Eye (tissue), 1 donor: ENCODE data around the gene RAB25.
"Not testable (repeated sequence)": the region's sequence is repeated elsewhere in the genome, so short reads cannot be mapped to it uniquely, and the experiment has no call there.

ENCODE experiments used
- DNase-seq: peaks from one replicate; pipeline ENCODE4 v3.0.0-alpha.2; 2015

RAB25 gene

GRCh38 chr1:156104065-156104810, 43.3 kb downstream of the RAB25 start:
- DNase-seq = peak; percentile 81

- no peak for DNase-seq
Measured at GRCh38 chr1:156104861-156105832, 44.2 kb downstream of the RAB25 start.

DNA sequence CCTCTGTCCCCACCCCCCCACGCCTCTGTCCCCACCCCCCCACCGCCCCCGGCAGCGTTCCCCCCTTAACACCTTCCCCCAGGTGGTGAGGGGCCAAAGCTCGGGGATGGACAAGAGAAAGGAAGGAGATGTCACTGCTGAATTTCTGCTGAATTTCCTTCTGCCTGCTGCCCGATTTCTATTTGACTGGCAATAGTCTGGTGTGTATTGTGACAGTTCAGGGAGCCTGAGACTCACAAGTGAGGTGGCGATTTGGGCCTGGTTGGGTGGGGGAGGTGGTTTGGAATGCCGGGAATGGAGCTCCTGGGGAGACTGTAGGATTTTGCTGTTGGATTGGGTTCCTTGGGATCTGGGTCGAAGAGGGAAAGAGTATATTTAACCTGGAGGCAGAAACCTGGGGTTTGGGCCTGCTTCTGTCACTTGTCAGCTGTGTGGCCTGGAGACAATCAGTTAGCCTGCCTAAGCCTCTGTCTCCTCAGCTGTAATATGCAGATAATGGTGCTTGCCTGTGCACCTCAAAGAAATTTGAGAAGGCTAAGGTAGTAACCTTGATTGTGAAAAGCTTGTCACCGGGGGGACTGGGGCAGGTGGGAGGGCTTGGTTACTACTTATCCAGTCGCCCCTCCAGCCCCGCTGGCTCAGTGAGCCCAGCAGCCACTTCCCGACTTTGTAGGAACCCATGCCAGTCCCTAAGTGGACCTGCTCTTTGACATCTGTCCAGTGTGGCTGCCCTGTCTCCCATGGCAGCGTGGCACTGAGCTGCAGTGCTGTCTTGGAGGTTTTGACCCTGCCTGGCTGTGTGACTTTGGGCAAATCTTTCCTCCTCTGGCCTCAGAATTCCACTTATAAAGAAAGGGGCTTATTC, 45.9 kb downstream of the RAB25 start:
- DNase-seq = peak; percentile 69

DNA sequence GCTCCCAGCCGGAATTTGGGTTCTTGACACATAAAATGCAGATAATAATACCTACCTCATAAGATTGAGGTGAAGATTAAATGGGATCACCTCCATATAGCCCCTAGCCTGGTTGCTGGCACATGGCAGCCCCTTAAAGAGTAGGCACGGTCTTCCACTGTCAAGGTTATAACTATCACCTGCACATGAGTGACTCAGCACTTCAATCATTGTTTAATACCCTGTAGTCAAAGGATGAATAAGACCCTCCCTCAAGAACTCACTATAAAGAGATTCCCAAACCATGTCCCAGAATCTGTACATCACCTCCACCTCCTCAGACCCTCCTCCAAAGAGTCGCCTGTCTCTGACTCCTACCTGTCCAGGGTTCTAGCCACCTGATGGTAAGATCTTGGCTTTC, 47.1 kb downstream of the RAB25 start:
- DNase-seq = no peak

- DNase-seq = no peak
Measured at GRCh38 chr1:156108664-156109241, 47.8 kb downstream of the RAB25 start.

GRCh38 chr1:156110252-156110651, 49.3 kb downstream of the RAB25 start:
- DNase-seq = no peak

- DNase-seq = no peak
Measured at GRCh38 chr1:156111355-156111962, 50.5 kb downstream of the RAB25 start.

DNA sequence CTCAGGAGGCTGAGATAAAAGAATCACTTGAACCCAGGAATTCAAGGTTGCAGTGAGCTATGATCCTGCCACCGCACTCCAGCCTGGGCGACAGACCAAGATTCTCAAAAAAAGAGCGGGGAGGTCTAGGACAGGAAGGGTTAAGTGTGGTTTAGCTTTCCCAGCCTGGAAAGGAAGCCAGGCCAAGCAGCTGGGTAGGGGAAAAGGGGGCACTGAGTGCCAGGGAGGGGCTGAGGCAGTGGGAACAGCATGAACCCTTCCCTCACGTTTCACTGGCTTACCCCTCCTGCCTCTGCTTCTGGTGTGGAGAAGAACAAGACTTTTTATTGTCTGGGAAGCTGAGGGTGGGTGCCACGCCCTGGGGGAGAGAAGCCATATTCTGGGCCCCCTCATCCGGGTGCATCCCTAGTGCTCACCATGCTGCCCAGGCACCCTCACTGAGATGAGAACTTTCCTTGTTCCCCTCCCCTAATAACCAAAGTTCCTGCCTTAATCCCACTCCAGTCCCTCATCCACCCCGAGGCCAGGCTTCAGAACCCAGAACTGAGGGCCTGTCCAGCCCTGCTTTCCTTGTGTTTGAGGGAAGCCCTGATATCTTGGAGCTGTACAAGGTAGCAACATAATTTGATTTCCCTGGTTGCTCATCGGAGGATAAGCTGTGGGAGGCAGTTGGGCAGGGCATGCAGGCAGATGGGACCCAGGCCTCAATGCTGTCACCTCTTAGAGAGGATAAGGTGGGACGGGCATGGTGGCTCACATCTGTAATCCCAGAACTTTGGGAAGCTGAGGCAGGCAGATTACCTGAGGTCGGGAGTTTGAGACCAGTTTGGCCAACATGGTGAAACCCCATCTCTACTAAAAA, 51.5 kb downstream of the RAB25 start:
- no peak for DNase-seq

DNA sequence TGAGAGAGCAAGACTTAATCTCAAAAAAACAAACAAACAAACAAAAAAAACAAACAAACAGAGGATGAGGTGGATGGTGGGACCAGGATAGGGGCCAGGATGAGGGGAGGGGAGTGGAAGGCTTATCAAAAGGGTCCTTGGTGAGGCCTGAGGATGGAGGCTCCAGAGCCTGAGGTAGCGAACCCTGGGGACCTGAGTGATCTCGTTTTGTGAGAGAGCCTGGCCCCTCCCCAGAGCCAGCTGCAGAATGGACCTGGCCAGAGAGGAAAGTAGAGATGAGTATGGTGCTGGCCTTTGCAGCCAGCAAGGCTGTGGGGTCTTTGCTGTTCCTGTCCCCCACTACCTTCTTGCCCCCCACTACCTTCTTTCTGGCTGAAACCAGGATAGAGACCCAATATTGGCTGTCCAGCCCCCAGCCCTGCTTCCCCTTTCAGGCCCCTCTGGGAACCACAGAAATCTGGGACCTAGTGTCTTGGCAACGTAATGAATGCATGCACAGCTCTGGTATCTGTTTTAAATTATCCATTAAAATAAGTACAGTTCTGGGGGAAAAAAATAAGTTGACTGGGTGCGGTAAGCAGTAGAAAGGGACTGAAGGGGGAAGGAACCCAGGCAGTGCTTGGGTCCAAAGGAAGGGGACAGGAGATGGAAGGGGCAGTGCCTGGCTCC, 52.5 kb downstream of the RAB25 start:
- no peak for DNase-seq

DNA sequence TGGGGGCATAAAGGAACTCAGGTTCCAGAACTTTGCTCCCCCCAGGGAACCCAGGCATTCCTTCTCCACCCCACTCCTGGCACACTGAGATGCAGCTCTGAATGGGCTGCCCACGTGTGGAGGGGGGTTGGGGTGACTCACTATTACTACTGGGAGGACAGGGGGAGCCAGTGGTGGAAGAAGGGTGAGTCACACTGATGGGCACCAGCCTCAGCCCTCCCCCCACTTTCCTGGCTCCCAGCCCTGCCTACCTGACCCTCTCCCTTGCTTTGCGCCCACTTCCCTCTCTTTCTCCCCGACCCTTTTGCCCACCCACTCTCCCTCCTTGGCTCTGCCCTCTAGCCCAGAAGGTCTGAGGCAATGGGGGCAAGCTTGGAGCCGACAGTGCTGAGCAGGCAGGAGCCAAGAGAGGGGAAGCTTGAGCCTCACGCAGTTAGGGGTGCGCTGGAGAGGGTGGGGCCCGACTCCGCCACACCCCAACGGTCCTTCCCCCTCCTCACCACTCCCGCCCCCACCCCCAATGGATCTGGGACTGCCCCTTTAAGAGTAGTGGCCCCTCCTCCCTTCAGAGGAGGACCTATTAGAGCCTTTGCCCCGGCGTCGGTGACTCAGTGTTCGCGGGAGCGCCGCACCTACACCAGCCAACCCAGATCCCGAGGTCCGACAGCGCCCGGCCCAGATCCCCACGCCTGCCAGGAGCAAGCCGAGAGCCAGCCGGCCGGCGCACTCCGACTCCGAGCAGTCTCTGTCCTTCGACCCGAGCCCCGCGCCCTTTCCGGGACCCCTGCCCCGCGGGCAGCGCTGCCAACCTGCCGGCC, 53.4 kb downstream of the RAB25 start, which contains the start of gene LMNA:
Gene LMNA, plus strand, starts transcription at position 611 of the 818 bp plus-strand sequence. CDS start 208 bp downstream, outside the sequence.
- DNase-seq = peak; percentile 87

- DNase-seq = peak; percentile 71
Measured at GRCh38 chr1:156114919-156115513, 54.1 kb downstream of the RAB25 start.

DNA sequence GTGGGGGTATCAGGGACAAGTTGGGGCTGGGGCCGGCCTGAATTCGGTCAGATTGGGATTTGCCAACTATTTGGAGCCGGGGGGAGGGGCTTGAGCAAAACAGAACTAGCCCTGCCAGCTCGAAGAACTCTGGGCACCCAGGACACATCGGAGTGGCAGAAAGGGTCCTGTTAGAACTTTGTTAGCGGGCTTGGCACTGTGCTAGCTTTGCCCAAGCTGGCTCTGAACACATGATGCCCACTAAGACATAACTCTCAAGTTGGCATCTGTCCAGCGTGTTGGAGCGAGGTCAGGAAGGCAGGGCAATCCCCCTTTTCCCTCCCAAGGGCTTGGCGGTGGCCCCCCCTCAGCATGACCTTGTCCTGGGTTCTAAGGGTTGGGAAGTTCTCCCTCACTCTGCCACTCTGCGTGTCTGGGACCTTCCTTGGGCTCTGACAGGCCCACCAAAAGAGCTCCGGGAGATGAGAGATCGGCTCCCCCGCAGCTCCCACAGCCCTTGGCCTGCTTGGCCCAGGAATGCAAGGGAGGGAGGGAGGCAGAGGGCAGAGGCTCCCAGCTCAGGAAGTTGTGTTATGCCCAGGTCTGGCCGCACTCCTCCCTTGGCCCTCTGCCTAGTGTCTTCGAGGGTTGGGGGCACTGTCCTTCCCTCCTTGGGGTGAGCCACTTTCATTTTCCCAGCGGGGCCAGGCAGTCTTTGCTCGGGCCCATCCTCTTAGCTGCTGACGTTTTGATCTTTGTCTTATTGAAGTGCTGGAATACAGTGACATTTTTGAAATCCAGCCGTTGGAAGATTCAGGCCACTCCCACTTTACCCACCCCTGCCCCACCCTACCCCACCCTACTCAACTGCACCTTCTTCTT, 54.8 kb downstream of the RAB25 start:
- DNase-seq = peak; percentile 79

GRCh38 chr1:156116731-156117130, 55.8 kb downstream of the RAB25 start:
- DNase-seq = not testable (repeated sequence)

DNA sequence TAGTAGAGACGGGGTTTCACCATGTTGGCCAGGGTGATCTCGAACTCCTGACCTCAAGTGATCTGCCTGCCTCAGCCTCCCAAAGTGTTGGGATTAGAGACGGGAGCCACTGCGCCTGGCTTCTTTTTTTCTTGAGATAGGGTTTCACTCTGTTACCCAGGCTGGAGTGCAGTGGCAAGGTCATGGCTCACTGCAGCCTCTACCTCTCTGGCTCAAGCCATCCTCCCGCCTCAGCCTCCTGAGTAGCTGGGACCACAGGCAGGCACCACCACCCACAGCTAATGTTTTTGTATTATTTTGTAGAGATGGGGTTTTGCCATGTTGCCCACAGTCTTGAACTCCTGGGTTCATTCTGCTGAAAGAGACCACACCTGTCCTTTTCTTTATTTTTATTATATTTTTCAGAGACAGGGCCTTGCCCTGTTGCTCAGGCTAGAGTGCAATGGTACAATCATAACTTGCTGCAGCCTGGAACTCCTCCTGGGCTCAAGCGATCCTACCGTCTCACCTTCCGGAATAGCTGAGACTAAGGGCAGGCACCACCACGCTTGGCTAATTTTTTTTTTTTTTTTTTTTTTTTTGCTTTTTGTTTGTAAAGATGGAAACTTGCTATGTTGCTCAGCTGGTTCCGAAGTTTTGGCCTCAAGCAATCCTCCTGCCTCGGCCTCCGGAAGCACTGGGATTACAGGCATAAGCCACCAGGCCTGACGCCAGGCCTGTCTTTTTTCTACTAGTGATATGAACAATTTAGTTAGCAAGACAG, 56.6 kb downstream of the RAB25 start:
- DNase-seq = no peak

DNA sequence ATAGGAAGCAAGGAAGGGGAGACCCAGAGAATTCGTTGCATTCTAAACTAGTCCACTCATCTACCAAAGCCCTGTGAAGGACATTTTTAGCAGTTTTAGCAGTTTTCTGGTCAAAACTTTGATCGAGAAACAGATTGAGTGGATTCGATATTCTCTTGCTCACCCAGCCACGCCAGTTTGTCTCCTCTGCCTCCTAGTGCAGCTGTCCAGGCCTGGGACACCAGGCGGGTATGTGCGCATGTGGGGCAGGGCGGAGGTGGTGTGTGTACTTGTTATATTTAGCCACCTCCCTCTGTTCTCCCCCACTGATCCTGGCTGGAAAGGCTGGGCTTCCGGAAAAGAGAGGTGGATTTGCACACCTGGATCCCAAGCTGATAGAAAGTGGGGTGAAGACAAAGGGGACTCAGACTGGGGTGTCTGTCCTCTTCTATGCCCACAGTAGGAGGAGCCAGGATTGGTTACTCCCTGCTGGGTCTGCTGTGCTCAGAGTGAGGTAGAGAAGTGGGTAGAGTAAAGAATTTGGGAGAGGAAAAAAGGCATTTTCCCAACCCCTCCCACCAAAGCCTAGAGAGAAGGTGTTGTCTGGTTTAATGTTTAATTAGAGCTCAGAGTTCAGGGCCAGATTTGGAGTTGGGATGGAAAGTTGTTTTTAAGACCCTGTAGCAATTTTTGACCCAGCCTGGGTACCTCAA, 57.4 kb downstream of the RAB25 start:
- no peak for DNase-seq

DNA sequence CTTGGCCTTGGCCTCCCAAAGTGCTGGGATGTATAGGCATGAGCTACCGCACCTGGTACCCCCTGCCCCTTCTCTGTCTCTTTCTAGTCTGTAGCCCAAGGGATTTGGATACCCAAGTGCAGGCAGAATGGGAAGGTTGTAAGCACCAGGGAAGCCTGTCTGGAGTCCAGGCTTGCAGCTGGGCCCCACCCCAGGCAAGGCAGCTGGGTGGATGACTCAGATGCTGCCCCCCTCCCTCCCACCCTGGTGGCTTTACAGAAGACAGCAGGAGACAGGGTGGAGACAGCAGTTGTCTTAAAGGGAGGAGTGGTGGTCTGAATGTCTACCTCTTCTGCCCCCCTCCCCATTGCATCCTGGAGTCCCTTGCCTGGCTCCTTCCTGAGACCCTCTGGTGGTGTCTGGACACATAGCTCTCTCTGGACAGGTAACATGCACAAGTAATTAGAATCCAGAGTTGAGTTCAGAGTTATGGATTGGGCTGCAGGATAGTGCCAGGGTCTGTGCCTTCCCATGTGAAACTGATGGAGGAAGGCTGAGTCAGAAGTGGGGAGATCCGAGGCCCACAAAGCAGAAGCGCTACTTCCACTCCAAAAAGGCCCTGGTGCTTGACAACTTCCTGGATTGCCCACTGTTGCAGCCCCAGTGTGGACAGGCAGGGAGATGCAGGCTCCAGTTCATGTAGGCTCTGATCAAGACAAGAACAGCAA, 58.7 kb downstream of the RAB25 start:
- no peak for DNase-seq
